Measurements from ENCODE around the gene EIF3I. TPM values are rescaled to one million over a fixed set of nuclear protein-coding genes. Genes with fewer than 3 reads are reported as not detected.

EIF3I gene
- total and polyA plus RNA-seq, 12 donors, result 90.3 to 342 (median 106) TPM

DNA sequence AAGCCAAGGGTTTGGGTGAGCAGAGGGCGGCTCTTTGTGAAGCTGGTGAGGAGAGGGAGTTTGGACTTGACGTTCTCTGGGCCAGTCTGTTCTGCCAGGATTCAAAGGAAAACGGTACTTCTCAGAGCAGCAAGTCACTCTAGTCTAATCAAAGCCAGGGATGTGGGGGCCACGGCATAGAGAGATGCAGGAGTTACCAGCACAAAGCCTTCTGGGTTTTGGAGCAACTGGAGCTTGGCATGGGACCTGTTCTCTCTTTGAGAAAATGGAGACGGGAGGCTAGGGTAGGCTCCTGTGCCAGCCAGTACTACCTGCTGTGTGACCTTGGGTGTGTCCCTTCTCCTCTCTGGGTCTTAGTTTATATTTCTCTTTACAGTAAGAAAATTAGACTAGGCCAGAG, 40.6 kb upstream of the EIF3I start:
- DNase-seq (no peak), ATAC-seq (no peak)
- H3K27me3 ChIP-seq, result no peaks in the 10 kb centered on the region
- H3K4me1 ChIP-seq, result peaks cover 3 to 71% (median 45%) of the 10 kb centered on the region in 9 donors
- H3K9me3 ChIP-seq, result no peaks in the 10 kb centered on the region
- H3K4me3 ChIP-seq, result peak overlapping the region in 7 of 10 donors; percentile 63 to 80 (median 73)
- H3K36me3 ChIP-seq, result peaks cover 0 to 59% (median 22%) of the 10 kb centered on the region in 9 donors
- WGBS, 2 donors, result 84 to 85% methylated on average over 5 of the region's 5 CpGs
- intact Hi-C loops (cut with DNase I), result loop anchor here in 1 of 10 donors (2.0 kb wide), 1 partner anchor 35 kb away; no protein-coding TSS in a partner anchor
- peak overlapping the region in 3 of 10 donors; percentile 95 to 97 (median 96) for H3K27ac ChIP-seq
- TF ChIP-seq, protein P1, sequence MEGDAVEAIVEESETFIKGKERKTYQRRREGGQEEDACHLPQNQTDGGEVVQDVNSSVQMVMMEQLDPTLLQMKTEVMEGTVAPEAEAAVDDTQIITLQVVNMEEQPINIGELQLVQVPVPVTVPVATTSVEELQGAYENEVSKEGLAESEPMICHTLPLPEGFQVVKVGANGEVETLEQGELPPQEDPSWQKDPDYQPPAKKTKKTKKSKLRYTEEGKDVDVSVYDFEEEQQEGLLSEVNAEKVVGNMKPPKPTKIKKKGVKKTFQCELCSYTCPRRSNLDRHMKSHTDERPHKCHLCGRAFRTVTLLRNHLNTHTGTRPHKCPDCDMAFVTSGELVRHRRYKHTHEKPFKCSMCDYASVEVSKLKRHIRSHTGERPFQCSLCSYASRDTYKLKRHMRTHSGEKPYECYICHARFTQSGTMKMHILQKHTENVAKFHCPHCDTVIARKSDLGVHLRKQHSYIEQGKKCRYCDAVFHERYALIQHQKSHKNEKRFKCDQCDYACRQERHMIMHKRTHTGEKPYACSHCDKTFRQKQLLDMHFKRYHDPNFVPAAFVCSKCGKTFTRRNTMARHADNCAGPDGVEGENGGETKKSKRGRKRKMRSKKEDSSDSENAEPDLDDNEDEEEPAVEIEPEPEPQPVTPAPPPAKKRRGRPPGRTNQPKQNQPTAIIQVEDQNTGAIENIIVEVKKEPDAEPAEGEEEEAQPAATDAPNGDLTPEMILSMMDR (IDR thresholded peaks at IDR 0.05), result no peak

DNA sequence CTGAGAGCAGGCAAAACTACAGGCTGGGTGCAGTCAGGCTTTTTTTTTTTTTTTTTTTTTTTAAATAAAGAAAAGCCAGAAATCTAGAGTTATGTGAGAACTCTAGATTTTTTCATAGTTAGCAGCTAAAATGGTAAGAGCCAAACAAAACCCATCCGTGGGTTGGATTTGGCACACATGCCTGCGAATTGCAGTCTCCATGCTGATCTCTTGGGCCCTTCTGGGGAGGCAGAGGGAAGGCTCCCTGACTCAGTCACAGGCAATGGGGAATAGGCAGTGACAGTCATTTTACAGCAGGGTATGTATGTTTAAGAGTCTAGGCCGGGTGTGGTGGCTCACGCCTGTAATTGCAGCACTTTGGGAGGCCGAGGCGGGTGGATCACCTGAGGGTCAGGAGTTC, 40.1 kb upstream of the EIF3I start:
- Histone ChIP-seq H3K4me1 (peaks cover 3 to 73% (median 45%) of the 10 kb centered on the region in 9 donors), H3K36me3 (peaks cover 0 to 62% (median 27%) of the 10 kb centered on the region in 9 donors)
- intact Hi-C loops (cut with DNase I), result no loop called here

DNA sequence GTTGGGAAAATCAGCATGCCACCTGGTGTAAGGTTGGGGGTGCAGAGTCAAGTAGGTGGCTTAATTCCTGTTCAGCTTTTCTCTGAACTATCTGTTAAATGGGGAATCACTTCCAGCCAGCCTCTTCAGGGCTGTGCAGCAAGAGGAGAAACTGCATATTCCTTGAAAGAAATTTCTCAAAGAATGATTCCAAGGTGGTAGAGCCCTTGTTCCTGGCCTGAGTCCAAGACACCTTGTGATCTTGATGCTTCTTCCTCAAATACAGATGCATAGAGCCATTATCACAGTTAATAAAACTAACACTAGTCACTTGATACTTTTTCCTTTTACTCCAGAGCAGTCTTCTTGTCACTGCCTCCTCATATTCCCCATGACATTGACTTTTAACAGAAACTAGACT, 37.6 kb upstream of the EIF3I start:
- DNase-seq, result no peak
- Histone ChIP-seq H3K36me3 (peaks cover 0 to 88% (median 48%) of the 10 kb centered on the region in 9 donors), H3K9me3 (no peaks in the 10 kb centered on the region), H3K4me3 (no peak overlapping the region), H3K27me3 (no peaks in the 10 kb centered on the region), H3K4me1 (peaks cover 3 to 58% (median 38%) of the 10 kb centered on the region in 9 donors), H3K27ac (no peak overlapping the region)
- TF ChIP-seq, protein P1 (IDR thresholded peaks at IDR 0.05), result no peak
- intact Hi-C loops (cut with DNase I), result no loop called here
- ATAC-seq, result no peak

More for the DNA sequence above, 40.1 kb upstream of the EIF3I start:
- WGBS, 2 donors, result 88 to 89% methylated on average over 6 of the region's 6 CpGs
- DNase-seq (no peak), ATAC-seq (no peak)
- TF ChIP-seq, protein P1 (IDR thresholded peaks at IDR 0.05), result no peak
- Histone ChIP-seq H3K4me3 (peak overlapping the region in 3 of 10 donors; percentile 68 to 77 (median 73)), H3K27ac (peak overlapping the region in 2 of 10 donors; percentile 95 to 97), H3K9me3 (no peaks in the 10 kb centered on the region), H3K27me3 (no peaks in the 10 kb centered on the region)

DNA sequence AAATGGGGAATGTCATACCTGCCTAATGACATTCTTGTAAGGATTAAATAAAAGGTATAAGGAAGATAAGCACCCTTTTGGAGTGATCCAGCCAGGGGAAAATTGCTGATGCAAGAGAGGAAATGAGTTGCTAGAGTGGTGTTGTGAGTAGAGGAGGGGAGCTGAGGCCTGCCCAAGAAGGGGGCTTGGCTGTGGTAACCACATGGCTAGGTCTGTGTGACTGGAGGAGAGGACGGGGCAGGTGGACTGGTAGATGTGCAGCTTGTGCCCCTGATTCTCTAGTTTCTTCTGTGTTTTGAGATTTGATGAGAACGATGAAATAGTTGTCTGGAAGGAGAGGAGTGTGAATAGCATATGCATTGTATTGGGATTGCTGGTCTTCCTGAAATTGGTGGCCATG, 36.1 kb upstream of the EIF3I start:
- Histone ChIP-seq H3K36me3 (peaks cover 0 to 100% (median 62%) of the 10 kb centered on the region in 9 donors), H3K9me3 (no peaks in the 10 kb centered on the region), H3K4me1 (peaks cover 0 to 50% (median 28%) of the 10 kb centered on the region in 9 donors), H3K4me3 (no peak overlapping the region), H3K27ac (no peak overlapping the region), H3K27me3 (no peaks in the 10 kb centered on the region)
- TF ChIP-seq, protein P1 (IDR thresholded peaks at IDR 0.05), result no peak
- 91 to 98% methylated on average over 2 of the region's 2 CpGs for WGBS, 2 donors
- DNase-seq (no peak), ATAC-seq (no peak)
- intact Hi-C loops (cut with DNase I), result no loop called here
